ENCODE measurements around the gene CSGALNACT2.
"Not testable (repeated sequence)": the region's sequence is repeated elsewhere in the genome, so short reads cannot be mapped to it uniquely, and the experiment has no call there.

The CSGALNACT2 gene

DNA sequence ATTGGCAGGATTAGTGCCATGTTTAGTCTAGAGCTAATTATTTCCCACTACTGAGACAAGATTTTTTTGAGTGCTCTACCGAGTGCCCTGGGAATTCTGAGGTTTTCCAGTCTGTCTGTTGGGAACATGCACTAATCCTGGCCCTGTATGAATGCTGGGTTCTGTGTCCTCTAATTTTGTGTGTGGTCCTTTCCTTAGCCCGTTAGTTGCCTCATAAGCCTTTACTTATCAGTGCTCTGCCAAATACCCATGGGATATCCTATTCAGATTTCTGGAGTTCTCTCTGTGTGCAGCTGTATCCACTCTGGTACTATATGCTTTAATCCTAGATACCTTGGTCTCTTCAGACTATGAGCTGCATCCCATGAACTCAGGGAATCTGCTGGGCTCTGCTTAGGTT, 13.1 kb downstream of the CSGALNACT2 start:
- DNase-seq = no peak

DNA sequence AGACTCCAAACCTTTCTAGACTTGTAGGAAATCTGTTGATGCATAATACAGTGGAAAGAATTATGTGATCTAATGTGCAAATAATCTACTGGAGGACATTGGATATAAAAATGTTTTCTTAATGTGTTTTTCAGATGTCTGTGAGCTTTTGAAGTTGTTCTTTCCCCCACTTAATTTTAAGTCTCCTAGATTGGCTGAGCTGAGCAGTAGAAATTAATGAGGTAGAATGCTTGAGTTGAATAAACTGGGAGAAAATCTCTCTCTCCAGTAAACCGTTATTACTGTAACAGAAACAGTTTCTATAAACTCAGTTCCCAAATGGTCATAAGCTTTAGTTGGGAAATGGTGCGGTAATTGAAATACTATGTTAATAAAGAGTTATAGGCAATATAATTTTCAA, 15.7 kb downstream of the CSGALNACT2 start:
- DNase-seq = no peak

DNA sequence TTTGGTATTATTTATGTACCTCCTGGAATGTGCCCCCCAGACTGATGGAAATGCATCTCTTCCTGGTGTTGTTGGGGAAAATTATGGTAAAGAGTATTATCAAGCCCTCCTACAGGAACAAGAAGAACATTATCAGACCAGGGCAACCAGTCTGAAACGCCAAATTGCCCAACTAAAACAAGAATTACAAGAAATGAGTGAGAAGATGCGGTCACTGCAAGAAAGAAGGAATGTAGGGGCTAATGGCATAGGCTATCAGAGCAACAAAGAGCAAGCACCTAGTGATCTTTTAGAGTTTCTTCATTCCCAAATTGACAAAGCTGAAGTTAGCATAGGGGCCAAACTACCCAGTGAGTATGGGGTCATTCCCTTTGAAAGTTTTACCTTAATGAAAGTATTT, 17.0 kb downstream of the CSGALNACT2 start:
- no peak for DNase-seq

DNA sequence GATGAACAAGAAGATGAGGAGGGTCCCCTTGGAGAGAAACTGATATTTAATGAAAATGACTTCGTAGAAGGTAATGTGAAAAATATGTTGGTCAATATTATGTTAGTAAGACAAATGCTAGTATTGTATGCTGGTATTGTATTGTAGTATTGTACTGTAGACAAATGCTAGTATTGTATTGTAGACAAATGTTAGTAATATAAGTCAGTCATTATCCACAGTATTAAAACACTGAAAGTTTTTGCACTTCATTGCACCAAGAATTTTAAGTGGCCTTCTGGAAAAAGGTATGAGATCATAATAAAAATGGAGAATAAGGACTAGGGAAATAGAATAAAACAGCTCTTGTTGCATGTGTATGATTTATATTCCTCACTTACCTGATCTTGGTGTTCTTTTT, 17.5 kb downstream of the CSGALNACT2 start:
- DNase-seq = no peak

DNA sequence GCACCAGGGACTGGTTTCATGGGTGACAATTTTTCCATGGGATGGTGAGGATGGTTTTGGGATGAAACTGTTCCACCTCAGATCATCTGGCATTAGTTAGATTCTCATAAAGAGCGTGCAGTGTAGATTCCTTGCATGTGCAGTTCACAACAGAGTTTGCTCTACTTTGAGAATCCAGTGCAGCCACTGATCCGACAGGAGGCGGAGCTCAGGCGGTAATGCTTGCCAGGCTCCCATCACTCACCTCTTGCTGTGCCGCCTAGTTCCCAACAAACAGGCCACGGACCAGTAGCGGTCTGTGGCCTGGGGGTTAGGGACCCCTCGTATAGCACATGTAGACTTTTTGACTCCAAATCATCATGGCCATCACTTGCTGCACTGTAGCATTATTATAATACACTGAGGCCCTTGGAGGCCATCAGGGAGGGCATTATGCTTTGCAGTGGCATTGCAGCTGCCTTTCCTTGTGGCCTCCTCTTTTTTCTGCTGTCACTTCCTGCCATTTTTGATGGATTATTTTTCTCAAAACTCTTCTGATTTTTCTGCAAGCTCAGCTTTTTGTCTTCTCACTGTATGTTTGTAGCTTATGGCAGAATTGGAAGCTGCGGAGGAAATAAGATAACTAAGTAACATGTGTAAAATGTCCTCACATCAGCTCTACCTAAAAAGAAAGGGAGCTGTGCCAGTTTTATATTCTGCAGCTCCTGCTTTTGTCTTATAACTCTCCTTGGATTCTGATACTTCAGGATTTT, 18.5 kb downstream of the CSGALNACT2 start:
- no peak for DNase-seq

DNA sequence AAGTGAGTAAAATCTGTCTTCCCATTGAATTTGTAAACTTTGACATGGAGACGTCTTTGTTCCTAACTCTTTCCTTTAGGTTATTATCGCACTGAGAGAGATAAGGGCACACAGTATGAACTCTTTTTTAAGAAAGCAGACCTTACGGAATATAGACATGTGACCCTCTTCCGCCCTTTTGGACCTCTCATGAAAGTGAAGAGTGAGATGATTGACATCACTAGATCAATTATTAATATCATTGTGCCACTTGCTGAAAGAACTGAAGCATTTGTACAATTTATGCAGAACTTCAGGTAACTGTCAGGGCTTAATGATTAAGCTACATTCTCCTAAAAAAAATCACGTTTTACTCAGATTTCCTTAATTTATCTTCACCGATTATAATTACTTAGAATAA, 20.4 kb downstream of the CSGALNACT2 start:
- DNase-seq = no peak

DNA sequence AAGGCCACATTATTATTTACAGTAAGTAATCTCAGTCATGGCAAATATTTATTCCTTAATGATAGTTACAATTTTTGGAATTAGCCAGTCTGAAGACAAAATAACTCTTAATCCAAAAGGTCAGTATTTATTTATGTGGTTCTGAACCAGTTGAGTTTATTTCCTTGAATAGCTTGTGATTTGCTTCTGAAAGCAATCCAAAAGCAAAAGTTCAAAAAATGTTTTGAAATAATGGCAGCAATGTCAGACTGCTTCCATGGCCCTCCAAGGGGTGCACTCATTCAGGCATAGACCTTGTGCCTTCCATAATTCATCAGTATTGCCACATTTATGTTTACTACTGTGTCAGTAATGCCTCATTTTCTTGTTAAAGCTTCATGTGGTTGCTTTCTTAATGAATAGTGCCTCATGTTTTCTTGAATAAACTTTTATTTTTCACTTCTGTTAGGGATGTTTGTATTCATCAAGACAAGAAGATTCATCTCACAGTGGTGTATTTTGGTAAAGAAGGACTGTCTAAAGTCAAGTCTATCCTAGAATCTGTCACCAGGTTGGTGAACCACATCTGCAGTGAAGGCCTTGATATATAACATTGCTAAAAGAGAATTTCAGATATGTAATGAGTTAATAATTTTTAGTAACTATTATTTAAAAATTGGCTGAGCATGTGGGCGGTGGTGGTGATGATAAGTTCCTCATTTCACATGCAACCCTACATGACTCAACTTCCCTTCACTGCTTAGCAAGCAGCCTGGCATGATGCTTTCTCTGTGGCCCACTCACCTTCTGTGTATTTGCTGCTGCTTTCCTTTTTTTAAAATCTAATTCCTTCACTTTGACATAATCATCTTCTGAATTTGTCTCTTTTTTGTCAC, 22.0 kb downstream of the CSGALNACT2 start:
- peak; percentile 53 for DNase-seq

DNA sequence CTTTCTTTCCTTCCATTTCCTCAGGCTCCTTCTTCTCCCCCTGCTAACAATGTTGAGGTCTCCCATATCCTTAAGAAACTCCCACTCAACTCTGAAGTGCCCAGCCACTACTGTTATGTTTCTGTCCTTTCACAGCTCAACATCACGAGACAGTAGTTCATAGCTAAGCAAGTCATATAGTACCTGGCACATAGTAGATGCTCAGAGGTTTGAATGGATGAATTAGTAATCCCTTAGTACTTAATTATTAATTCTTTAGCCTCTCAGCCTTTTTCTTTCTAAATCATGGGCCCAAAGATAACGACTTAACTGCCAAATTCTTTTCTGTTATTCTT, 22.6 kb downstream of the CSGALNACT2 start:
- DNase-seq = no peak

DNA sequence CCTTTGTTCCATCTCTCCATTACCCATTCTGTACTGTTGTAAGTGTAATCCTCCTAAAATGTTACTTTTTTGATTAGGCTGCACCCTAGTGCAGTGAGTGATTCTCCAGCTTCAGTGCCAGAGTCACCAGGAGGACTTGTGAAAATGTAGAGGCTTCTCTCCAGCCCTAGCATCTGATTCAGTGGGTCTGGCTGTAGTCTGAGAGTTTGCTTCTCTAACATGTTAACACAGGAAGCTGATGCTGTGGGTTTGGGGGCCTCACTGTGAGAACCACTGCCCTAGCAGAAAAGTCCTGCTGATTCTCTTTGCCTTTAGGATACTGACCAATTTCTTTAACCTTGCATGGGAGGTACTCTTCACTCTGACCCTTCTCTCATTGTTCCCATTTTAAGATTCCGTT, 24.4 kb downstream of the CSGALNACT2 start:
- no peak for DNase-seq

DNA sequence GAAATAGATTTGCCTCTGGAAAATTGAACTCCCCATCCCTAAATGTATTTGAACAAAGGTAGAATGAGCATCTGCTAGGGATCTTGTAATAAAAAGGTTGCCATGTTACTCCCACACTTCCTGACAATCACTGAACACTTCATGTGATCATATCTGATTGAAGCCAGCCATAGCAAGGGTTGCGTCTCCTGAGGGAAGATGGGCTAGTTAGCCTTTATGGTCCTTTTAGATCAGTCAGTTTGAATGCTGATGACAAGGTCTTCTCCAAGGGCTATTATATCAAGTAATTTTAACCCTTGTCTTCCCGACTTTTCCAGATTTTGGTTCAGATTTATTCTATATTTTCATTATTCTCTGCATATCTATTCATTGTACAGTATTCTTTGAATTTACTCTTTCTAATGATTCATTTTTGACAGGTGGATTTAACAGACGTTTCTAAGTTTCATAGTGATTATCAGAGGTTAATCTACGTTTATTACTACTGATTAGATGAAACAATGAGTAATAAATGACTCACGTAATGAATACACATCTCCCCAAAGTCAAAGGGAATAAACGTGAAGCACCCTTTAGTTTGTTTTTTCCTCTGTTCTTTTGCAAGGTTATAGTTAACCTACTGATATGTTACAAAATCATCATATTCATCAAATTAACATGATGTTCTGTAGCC, 28.1 kb downstream of the CSGALNACT2 start:
- no peak for DNase-seq

DNA sequence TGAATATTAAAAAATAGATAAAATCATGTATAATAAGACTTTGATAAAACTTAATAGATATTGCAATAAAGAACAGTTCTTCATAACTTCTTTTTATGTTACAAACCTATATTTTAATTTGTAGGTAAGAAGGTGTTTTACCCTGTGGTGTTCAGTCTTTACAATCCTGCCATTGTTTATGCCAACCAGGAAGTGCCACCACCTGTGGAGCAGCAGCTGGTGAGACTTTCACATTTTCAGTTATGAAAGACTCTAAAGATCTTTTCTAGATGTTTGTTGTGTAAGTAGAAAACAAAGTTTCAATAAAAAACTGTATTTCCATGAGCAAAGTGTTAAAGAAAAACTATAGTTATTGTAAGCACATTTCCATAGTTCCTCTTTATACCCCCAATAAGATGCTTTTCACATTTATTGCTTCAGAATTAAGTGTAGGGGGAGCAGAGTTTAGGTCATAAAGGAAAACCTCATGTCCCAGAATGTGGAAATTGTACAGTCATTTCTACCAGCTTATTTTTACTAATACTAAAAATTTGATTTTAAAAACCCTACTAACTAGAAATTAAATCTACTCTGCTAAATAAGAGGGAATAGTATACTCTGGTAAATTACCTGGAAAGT, 28.7 kb downstream of the CSGALNACT2 start:
- no peak for DNase-seq

DNA sequence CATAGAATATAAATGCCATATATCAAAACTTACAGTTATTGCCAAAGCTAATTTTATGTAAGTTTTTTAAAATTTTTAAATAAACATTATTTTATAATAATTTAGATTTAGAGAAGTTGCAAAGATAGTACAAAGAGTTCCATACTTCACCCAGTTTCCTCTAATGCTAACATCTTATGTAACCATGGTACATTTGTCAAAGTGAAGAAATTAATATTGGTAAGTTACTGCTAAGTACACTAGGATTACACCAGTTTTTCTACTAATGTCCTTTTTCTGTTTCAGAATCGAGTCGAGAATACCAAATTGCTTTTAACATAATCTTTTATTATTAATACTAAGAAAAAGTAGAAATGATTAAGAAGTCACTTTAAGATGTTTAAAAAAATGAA, 29.2 kb downstream of the CSGALNACT2 start:
- no peak for DNase-seq

DNA sequence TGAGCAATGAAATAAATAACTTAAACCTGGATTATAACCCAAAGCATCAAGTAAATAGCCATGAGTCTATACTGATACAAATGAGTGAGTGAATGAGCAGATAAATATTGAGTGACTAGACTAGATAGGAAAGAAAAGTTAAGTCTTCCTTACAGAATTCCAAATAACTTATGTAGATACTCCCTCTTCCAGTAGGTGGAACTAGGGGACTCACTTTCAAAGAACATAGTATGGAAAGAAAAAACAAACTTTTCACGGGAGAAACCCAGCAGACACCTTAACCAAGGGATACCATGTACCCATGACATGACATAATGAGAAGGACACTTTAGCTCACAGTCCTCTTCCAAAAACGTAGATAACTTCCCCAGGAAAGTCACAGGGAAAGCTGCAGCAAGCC, 32.2 kb downstream of the CSGALNACT2 start:
- DNase-seq = no peak

DNA sequence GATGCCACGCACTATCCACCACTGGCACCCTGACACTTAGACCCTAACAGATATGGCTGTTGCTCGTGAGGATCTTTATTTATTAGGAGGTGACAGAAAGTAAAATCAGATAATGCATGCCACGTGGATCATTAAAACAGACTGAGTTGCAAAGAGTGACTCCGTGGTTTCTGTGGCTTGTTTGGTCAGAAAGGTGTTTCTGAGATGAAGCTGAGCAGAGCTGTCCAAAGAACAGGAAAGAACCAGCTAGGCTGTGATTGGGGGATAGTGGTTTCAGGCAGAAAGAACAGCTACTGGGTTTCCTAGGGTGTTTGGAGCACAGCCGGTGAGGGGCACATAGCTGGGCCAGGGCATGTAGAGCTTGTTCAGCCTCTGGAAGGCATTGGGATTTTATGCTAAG, 34.4 kb downstream of the CSGALNACT2 start:
- DNase-seq = no peak

DNA sequence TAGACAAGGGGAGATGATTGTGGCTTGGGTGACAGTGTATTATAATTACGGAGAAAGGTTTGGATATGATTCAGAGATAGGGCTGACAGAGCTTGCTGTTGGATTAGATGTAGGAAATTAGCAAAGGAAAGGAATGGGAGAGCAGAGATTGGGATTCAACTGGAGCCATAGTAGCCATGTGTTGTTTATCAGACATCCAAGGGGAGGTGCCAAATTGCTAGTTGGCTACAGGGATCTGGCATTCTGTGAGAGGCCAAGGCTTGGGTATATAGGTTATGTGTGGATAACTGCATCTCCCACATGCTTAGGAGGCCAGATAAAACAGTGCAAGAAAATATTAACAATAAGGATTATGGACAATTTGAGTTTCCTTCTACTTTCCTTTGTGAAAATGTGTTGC, 34.9 kb downstream of the CSGALNACT2 start:
- DNase-seq = no peak

DNA sequence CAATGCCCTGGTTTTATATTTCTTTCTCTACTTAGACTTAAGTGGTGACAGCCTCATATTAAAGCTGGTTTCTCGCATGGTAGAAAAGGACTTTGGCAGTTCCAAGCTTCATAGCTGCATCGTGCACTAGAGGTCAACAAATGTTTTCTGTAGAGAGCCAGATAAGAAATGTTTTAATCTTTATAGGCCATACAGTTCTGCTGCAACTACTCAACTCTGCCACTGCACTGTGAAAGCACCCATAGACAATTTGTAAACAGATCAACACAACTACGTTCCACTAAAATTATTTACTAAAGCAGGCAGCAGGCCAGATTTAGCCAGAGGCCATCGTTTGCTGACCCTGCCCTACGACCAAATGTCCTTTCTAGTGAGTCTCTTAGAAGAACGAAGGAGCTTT, 36.7 kb downstream of the CSGALNACT2 start:
- DNase-seq = no peak

DNA sequence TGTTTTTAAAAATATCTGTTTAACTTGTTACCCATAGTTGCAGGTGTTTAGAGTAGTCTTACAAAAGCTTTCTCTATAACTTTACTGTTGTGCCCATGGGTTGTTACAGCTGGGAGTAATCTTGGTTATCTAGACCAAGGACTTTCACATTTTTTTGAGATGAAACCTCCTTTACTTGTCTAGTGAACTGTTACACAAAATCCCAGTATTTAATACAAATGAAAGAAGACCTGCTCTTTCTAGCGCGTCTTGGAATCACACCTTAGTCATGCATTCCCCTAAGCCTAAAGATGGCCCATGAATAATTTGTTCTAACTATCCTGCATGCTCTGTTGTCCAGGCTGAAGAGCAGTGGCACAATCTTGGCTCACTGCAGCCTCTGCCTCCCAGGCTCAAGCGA, 38.0 kb downstream of the CSGALNACT2 start:
- no peak for DNase-seq

DNA sequence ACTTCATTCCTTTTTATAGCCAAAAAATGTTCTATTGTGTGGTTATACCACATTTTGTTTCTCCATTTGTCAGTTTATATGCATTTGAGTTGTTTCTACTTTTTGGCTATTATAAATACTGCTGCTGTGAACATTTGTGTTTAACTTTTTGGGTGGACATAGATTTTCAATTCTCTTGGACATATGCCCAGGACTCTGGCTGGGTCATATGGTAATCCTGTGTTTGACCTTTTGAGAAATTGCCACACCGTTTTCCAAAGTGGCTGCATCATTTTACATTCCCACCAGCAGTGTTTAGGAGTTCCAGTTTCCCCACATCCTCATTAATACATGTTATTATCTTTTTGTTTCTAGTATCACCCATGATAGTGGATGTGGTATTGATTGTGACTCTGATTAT, 39.4 kb downstream of the CSGALNACT2 start:
- DNase-seq = no peak

DNA sequence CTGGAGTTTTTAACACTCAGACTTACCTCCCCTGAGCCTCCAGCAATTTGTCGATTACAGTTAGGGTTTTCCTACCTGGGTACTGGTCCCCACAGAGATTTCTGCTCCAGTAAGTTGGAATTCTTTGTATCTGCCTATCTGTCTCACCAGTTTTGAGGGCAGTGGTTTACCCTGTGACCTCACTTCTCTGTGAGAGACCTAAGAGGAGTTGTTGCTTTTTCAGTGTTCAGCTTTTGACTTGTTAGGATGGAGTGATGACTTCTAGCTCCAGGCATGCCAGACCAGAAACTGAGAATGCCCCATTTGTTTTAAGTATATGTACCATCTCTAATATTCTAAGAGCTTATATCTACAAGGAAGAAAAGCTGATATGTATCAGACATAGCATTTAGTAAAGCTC, 42.9 kb downstream of the CSGALNACT2 start:
- no peak for DNase-seq

DNA sequence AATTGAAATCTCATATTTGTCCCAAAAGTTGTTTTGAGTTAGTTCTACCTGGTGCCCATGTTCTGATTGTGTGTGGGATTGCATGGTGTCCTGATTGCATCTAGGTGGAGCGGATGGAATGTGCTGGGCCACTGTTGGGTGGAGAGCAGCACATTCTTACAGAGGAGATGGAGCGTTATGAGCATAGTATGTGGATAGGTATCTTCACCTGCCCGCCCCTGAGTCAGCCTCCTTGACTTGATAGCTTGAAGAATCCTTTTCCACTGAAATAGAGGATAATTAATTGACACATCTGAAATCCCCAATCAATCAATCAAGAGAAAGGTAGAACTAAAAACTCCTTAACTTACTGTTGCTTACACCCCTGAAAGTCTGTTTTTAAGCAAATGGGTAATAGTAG, 45.5 kb downstream of the CSGALNACT2 start:
- DNase-seq = not testable (repeated sequence)

DNA sequence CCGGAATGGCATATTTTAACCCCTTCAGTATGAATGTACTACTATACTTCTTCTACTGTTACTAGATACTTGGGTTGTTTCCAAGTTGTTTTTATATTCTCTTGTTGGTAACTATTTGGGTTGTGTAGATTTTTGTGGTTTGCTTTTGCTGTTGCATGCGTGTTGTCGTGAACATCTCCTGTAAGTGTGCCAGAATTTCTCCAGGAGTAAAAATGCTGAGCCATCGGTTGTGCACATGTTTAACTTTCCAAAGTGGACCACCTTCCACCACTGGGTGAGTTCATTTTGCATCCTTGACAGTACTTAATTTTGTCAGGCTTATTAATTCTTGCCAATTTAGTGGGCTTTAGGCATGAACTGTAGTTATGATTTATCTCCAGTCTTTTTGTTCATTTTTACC, 47.9 kb downstream of the CSGALNACT2 start:
- peak; percentile 55 for DNase-seq

DNA sequence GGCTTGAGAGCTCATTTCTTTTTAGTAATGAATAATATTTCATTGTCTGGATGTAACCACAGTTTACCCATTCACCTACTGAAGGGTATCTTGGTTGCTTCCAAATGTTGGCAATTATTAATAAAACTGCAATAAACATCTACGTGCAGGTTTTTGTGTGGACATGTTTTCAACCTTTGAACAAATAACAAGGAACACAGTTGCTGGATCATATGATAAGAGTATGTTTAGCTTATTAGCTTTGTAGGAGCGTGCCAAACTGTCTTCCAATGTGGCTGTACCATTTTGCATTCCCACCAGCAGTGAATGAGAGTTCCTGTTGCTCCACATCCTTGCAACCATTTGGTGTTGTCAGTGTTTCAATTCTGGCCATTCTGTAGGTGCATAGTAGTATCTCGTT, 49.0 kb downstream of the CSGALNACT2 start:
- no peak for DNase-seq

DNA sequence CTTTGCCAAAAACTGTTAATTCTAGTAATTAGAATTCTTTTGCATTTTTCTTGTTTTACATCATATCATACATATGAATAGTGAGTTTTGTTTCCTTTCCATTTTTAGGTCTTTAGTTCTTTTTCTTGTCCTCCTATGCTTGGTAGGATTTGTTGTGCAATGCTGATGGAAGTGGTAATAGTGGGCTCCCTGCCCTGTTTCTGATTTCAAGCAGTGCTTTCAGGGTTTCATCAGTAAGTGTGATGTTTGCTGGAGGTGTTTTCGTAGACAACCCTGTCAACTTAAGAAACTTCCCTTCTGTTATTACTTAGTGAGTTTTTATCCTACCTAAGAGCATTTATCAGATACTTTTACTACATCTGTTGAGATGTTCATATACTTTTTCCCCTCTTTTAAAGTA, 50.5 kb downstream of the CSGALNACT2 start:
- DNase-seq = peak; percentile 7

All from fibroblast of skin of scalp (primary cell).